K562 (cell line): ENCODE data around the gene UNC119B.

Experiments
- CHD1 ChIP-seq: fragments of 200-600 bp; sonication (generic); IDR thresholded peaks from one replicate; pipeline ENCODE4 v1.6.1; 2012; ENCODE audit warnings: mild to moderate bottlenecking, moderate library complexity, low read length, inconsistent platforms
- CREB5 ChIP-seq: fragments of 250-450 bp; sonication (Bioruptor Pico); IDR thresholded peaks from 2 replicates; pipeline ENCODE4 v1.5.0; 2020; ENCODE audit warnings: mild to moderate bottlenecking
- CTCF ChIP-seq, 3 experiments: IDR thresholded peaks in 2 of 3; conservative IDR thresholded peaks in 1 of 3; 2 replicates each; pipeline ENCODE4 v1.5.1; 2011 to 2012; ENCODE audit warnings: low read length in 3 of 3, mild to moderate bottlenecking in 3 of 3, control low read depth in 2 of 3, improper control_type of control experiment in 1 of 3, inconsistent platforms in 1 of 3, low read depth in 1 of 3, mixed read lengths in 1 of 3, moderate library complexity in 1 of 3; ENCODE audit not compliant: insufficient read depth in 2 of 3
- WHSC1 ChIP-seq: IDR thresholded peaks from one replicate; pipeline ENCODE4 v1.6.1; 2012; ENCODE audit warnings: low read length, control low read depth, inconsistent platforms

GRCh38 chr12:120697344-120697743 lies 12.9 kb upstream of the UNC119B start:
- TF ChIP-seq CHD1: no peak
- TF ChIP-seq CREB5 (CRISPR knock-in tag): no peak
- TF ChIP-seq WHSC1: no peak
- TF ChIP-seq CTCF (IDR thresholded peaks at IDR 0.05 in 2 of 3, conservative IDR thresholded peaks at IDR 0.05 in 1 of 3; ENCODE audit: insufficient read depth in 2 of 3, low read depth in 1 of 3, low read length in 3 of 3): no peak
